GM23248 (cell line): ENCODE results near the gene CREB5. TPM values are rescaled to one million over a fixed set of nuclear protein-coding genes. Genes with fewer than 3 reads are reported as not detected.

ENCODE experiments used
- DNase-seq: peaks from one replicate; pipeline ENCODE4 v3.0.0-alpha.2; 2015
- H2AFZ ChIP-seq: fragments of 200-600 bp; sonication (generic); 2 replicates; pipeline ENCODE4 v1.6.1; 2016; ENCODE audit warnings: antibody characterized with exemption
- H3F3A ChIP-seq: fragments of 200-600 bp; sonication (generic); 2 replicates; pipeline ENCODE4 v1.6.1; 2016; ENCODE audit warnings: mild to moderate bottlenecking, antibody characterized with exemption, mixed run types; ENCODE audit not compliant: insufficient read depth
- H3K27ac ChIP-seq: fragments of 200-600 bp; sonication (generic); 2 replicates; pipeline ENCODE4 v1.5.1; 2016; ENCODE audit warnings: mild to moderate bottlenecking
- H3K27me3 ChIP-seq: fragments of 200-600 bp; sonication (generic); replicated peaks from 2 replicates; pipeline ENCODE4 v1.6.1; 2016; ENCODE audit warnings: mild to moderate bottlenecking; ENCODE audit not compliant: insufficient read depth
- H3K36me3 ChIP-seq: fragments of 200-600 bp; sonication (generic); 2 replicates; pipeline ENCODE4 v1.6.1; 2016; ENCODE audit warnings: low read depth, mild to moderate bottlenecking
- H3K4me1 ChIP-seq: fragments of 200-600 bp; sonication (generic); 2 replicates; pipeline ENCODE4 v1.6.1; 2016; ENCODE audit warnings: mild to moderate bottlenecking; ENCODE audit not compliant: insufficient read depth
- H3K4me2 ChIP-seq: fragments of 200-600 bp; sonication (generic); one replicate; pipeline ENCODE4 v1.6.1; 2016; ENCODE audit warnings: mild to moderate bottlenecking; ENCODE audit not compliant: unreplicated experiment
- H3K4me3 ChIP-seq: fragments of 200-600 bp; sonication (generic); 2 replicates; pipeline ENCODE4 v1.5.1; 2016; ENCODE audit warnings: mild to moderate bottlenecking
- H3K79me2 ChIP-seq: fragments of 200-600 bp; sonication (generic); 2 replicates; pipeline ENCODE4 v1.6.1; 2016; ENCODE audit warnings: mild to moderate bottlenecking; ENCODE audit not compliant: insufficient read depth
- H3K9ac ChIP-seq: fragments of 200-600 bp; sonication (generic); 2 replicates; pipeline ENCODE4 v1.6.1; 2016; ENCODE audit warnings: mild to moderate bottlenecking
- H3K9me2 ChIP-seq: fragments of 200-600 bp; sonication (generic); 2 replicates; pipeline ENCODE4 v1.6.1; 2016; ENCODE audit warnings: mixed run types, mild to moderate bottlenecking, moderate library complexity; ENCODE audit not compliant: insufficient read depth
- H3K9me3 ChIP-seq: fragments of 200-600 bp; sonication (generic); one replicate; pipeline ENCODE4 v1.6.1; 2017; ENCODE audit warnings: low read depth
- H4K20me1 ChIP-seq: fragments of 200-600 bp; sonication (generic); 2 replicates; pipeline ENCODE4 v1.6.0; 2016; ENCODE audit not compliant: insufficient read depth
- EZH2 ChIP-seq: fragments of 200-600 bp; sonication (generic); IDR thresholded peaks from 2 replicates; pipeline ENCODE4 v1.6.1; 2018; ENCODE audit warnings: antibody characterized with exemption, mild to moderate bottlenecking; ENCODE audit not compliant: insufficient read depth, poor library complexity, severe bottlenecking
- EZH2phosphoT487 ChIP-seq: fragments of 200-600 bp; sonication (generic); IDR thresholded peaks from 2 replicates; pipeline ENCODE4 v1.6.1; 2018; ENCODE audit warnings: antibody characterized with exemption, moderate library complexity, mild to moderate bottlenecking, low read depth; ENCODE audit not compliant: insufficient read depth
- WGBS, 2 experiments: methylation state at CpG; one replicate each; pipeline ENCODE4 v1.1.6; 2015 to 2017; ENCODE audit warnings: low lambda C conversion rate in 2 of 2, low coverage in 1 of 2; ENCODE audit errors: missing lambda C conversion rate in 2 of 2; 5-methylcytosine and 5-hydroxymethylcytosine counted together
- in situ Hi-C: fragments of 300-500 bp; cut with MboI; formaldehyde crosslinking; loops from 2 replicates; pipeline ENCODE4 v1.15.0; 2020
- polyA plus RNA-seq: library from polyadenylated mRNA; unstranded; fragments of >200 nt; fragmentation: Nextera tagmentation; extraction: Ambion mirVana; gene quantifications from 2 replicates; pipeline ENCODE4 v1.2.1, GENCODE V29; 2016
- total RNA-seq: library from RNA; depleted of rRNA; stranded (reverse); fragments of >200 nt; shearing (Covaris generic); gene quantifications from 2 replicates; pipeline ENCODE4 v1.2.3, GENCODE V29; 2014

The CREB5 gene
- total and polyA plus RNA-seq, 2 experiments from 2014 or later = 13.6 to 19.2 TPM

DNA sequence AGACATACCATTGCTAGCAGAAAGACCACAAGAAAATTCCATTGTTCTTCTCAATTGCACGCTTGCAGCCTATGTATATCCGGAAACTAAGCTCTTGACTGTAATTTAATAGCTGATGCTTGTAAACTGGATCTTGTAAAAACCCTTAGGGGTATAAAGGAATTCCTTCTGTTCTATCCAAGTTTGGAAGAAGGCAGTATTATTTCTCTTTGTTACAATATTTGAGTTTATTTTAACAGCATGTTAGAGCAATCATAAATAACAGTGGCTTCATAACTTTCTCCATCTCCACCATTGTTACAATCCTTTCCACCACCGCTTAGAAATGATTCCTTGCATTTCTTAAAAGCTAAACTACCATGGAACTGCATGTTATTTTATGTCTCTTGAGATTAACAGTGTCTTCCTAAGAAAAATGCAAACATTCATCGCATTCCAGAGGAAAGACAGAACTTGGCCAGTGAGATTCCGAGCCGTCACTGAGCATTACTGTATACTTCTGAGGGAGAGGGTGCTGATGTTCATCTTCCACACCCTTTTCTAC is 453.4 kb downstream of the CREB5 start:
- no peak overlapping the region for H3K9ac ChIP-seq
- H3K79me2 ChIP-seq = no peaks in the 10 kb centered on the region
- 87 to 94% methylated on average over 6 of the region's 6 CpGs for WGBS, 2 experiments
- H3K36me3 ChIP-seq = no peaks in the 10 kb centered on the region
- H3F3A ChIP-seq = no peaks in the 10 kb centered on the region
- H3K4me3 ChIP-seq = no peak overlapping the region
- H3K9me3 ChIP-seq = no peaks in the 10 kb centered on the region
- no peaks in the 10 kb centered on the region for H3K27me3 ChIP-seq
- no peaks in the 10 kb centered on the region for H3K9me2 ChIP-seq
- TF ChIP-seq EZH2phosphoT487 (no peak), EZH2 (no peak)
- no peak overlapping the region for H3K4me2 ChIP-seq
- H2AFZ ChIP-seq = no peak overlapping the region; the same call in 1 of the 2 replicates
- peaks cover 8% of the 10 kb centered on the region; the same call in 1 of the 2 replicates for H3K4me1 ChIP-seq
- no peak for DNase-seq
- H3K27ac ChIP-seq = no peak overlapping the region
- in situ Hi-C loops = no loop called here
- H4K20me1 ChIP-seq = no peaks in the 10 kb centered on the region

GRCh38 chr7:28868712-28869111 is 456.4 kb downstream of the CREB5 start:
- Histone ChIP-seq H3K27me3 (no peaks in the 10 kb centered on the region), H3K9me2 (no peaks in the 10 kb centered on the region), H3K4me1 (peaks cover 8% of the 10 kb centered on the region; the same call in 1 of the 2 replicates), H3K27ac (no peak overlapping the region), H2AFZ (no peak overlapping the region), H3K36me3 (no peaks in the 10 kb centered on the region), H3K4me3 (no peak overlapping the region), H3K9ac (no peak overlapping the region), H4K20me1 (no peaks in the 10 kb centered on the region), H3K9me3 (no peaks in the 10 kb centered on the region), H3K4me2 (no peak overlapping the region), H3F3A (no peaks in the 10 kb centered on the region), H3K79me2 (no peaks in the 10 kb centered on the region)
- in situ Hi-C loops = no loop called here
- no peak for TF ChIP-seq EZH2
- WGBS, 2 experiments = 91 to 96% methylated on average over 2 of the region's 2 CpGs
- DNase-seq = no peak

GRCh38 chr7:28871077-28871476 is 458.8 kb downstream of the CREB5 start:
- H3K9me2 ChIP-seq = no peaks in the 10 kb centered on the region
- H3K4me1 ChIP-seq = no peaks in the 10 kb centered on the region
- H4K20me1 ChIP-seq = no peaks in the 10 kb centered on the region
- H3K27ac ChIP-seq = no peak overlapping the region
- no peak for DNase-seq
- no peaks in the 10 kb centered on the region for H3K36me3 ChIP-seq
- in situ Hi-C loops = no loop called here
- TF ChIP-seq EZH2 (no peak), EZH2phosphoT487 (no peak)
- no peak overlapping the region for H2AFZ ChIP-seq
- no peaks in the 10 kb centered on the region for H3K27me3 ChIP-seq
- 95 to 97% methylated on average over 2 of the region's 2 CpGs for WGBS, 2 experiments
- no peak overlapping the region for H3K4me2 ChIP-seq
- H3K9me3 ChIP-seq = no peaks in the 10 kb centered on the region
- no peaks in the 10 kb centered on the region for H3K79me2 ChIP-seq
- H3K4me3 ChIP-seq = no peak overlapping the region
- no peaks in the 10 kb centered on the region for H3F3A ChIP-seq
- no peak overlapping the region for H3K9ac ChIP-seq

- H3K4me1 ChIP-seq = no peaks in the 10 kb centered on the region
- H3K79me2 ChIP-seq = no peaks in the 10 kb centered on the region
- DNase-seq = no peak
- no peaks in the 10 kb centered on the region for H3K27me3 ChIP-seq
- no peak overlapping the region for H3K27ac ChIP-seq
- H3K4me3 ChIP-seq = no peak overlapping the region
- H3K9me2 ChIP-seq = no peaks in the 10 kb centered on the region
- H3K4me2 ChIP-seq = no peak overlapping the region
- H3F3A ChIP-seq = no peaks in the 10 kb centered on the region
- in situ Hi-C loops = no loop called here
- no peaks in the 10 kb centered on the region for H3K36me3 ChIP-seq
- TF ChIP-seq EZH2 = no peak
- no peak for TF ChIP-seq EZH2phosphoT487
- H4K20me1 ChIP-seq = no peaks in the 10 kb centered on the region
- H2AFZ ChIP-seq = no peak overlapping the region
- H3K9me3 ChIP-seq = no peaks in the 10 kb centered on the region
- no peak overlapping the region for H3K9ac ChIP-seq
These were observed 459.3 kb downstream of the CREB5 start for GRCh38 chr7:28871631-28872030.

DNA sequence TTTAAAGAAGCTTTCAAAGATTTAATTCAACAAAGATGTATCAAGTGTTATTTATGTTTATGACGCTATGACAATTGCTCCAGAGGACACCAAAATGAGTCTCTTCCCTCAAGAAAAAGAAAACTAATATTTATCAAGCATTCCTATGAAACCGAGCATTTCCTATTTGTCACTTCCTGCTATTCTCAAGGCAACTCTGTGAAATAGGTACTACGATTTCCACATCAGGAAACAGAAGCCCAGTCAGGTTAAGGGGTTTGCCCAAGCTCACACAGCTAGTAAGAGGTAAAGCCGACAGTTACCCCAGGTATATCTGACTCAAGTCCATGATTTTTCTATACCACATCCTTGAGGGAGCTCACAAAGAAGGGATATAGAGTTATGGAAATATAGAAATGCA is 459.9 kb downstream of the CREB5 start:
- no peak overlapping the region for H3K9ac ChIP-seq
- no peak for TF ChIP-seq EZH2
- no peak for TF ChIP-seq EZH2phosphoT487
- no peaks in the 10 kb centered on the region for H4K20me1 ChIP-seq
- no peaks in the 10 kb centered on the region for H3K4me1 ChIP-seq
- H3K4me2 ChIP-seq = no peak overlapping the region
- no peak overlapping the region for H3K27ac ChIP-seq
- no peaks in the 10 kb centered on the region for H3K9me3 ChIP-seq
- no peak overlapping the region for H3K4me3 ChIP-seq
- H3K36me3 ChIP-seq = no peaks in the 10 kb centered on the region
- H3K9me2 ChIP-seq = no peaks in the 10 kb centered on the region
- WGBS, 2 experiments = 84 to 92% methylated on average over 4 of the region's 4 CpGs
- DNase-seq = no peak
- H3K79me2 ChIP-seq = no peaks in the 10 kb centered on the region
- H3F3A ChIP-seq = no peaks in the 10 kb centered on the region
- in situ Hi-C loops = no loop called here
- no peak overlapping the region for H2AFZ ChIP-seq
- H3K27me3 ChIP-seq = no peaks in the 10 kb centered on the region
